Activated T-cell treated with anti-CD3 and anti-CD28 coated beads, Interleukin-2, amount 50 U/mL, for 1 hour (primary cell): ENCODE data around the gene WWOX.

Experiments
- DNase-seq: peaks from one replicate; pipeline ENCODE4 v3.0.0-alpha.2; 2020

The WWOX gene

DNA sequence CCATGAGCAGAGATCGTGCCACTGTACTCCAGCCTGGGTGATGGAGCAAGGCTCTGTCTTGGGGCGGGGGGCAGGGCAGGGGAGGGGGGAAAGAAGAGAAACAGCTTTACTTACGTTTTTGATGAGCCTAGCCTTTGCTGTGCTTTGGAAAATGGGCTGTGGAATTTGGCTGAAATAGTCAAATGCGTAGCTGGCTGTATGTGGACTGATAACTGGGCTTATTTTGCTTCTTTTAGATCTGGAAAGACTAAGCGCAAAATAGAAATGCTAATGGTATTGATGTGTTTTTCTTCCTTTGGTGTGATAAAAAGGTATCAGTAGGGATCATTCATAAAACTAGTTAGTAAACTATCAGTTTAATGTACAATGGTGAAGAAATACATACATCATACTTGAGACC lies 346.4 kb downstream of the WWOX start:
- no peak for DNase-seq

DNA sequence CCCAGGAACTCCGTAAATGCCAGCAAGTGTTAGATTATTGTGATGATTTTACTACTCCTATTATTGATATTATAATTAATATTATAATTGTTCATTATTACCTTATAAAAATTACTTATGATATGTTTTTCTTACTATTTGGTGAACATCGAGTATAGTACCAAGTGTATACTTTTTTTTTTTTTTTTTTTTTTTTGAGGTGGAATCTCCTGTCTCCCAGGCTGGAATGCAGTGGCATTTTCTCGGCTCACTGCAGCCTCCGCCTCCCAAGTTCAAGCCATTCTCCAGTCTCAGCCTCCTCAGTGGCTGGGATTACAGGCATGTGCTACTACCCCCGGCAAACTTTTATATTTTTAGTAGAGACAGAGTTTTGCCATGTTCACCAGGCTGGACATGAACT lies 347.0 kb downstream of the WWOX start:
- no peak for DNase-seq

DNA sequence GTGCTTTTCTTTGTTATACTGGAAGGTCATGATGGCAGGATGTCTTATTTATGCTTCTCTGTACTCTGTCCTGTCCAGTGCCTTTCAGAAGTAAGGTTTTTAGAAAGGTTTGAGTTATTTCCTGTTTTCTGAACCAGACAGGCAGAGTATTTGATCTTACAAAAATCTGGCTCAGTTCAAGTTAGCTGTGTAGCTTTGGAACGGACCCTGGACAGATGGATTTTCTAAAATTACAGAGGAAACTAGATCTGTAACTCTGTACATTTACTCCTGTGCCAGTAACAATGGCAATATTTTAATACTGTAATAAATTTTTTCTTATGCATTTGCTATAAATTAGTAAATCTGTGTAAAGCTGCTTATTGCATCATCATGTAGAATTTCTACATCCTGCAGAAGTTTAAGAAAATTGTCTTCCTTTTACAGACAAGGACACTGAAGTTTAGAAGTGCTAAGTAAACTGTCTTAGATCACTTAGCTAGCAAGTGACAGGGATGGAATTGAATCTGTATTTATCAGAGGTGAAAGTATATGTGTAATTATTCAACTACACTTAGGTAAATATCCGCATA lies 347.6 kb downstream of the WWOX start:
- DNase-seq, result no peak

DNA sequence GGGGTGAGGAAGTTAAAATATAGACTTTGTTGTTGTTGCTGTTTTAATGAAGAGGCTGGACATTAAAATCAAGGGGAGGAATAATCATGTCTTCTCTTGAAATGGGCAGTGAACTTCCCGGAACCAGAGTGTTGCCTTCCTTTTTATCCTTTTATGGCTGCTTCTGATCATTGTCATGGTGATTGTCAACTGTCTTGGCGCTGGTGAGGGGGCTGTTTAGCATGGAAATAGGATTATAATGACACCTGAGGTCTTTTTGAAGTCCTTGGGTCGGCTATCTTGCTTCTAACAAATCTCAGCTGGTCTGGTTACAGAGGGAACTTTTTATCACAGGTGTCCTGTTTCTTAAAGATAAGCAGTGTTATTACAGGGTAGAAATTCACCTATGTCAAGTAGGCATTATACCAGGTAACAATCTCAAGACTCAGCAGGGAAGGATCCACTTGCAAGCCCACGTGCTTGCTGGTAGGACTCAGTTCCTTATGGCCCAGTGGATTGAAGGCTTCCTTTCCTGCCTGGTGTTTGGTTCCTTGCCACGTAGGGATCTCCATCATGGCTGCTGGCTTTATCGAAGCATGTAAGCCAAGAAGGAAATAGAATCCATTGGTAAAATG lies 349.3 kb downstream of the WWOX start:
- DNase-seq, result no peak

DNA sequence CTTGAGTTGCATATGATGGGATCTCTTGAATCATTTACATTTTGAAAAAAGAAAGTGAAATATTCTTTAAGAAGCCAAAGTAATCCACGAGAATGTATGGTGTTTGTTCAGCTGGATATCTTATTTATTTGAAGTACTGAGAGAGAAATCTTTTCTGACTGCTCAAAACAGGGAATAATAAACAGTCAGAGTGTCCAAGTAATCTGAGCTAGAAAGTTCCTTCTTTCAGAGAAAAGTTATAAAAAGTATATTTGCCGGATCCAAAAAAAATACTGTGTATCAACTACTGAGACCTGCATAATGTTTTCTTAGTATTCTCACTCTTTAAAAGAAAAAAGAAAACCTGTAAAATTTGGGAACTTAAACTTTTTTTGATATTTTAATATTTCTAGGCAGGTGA lies 350.8 kb downstream of the WWOX start:
- DNase-seq, result no peak

DNA sequence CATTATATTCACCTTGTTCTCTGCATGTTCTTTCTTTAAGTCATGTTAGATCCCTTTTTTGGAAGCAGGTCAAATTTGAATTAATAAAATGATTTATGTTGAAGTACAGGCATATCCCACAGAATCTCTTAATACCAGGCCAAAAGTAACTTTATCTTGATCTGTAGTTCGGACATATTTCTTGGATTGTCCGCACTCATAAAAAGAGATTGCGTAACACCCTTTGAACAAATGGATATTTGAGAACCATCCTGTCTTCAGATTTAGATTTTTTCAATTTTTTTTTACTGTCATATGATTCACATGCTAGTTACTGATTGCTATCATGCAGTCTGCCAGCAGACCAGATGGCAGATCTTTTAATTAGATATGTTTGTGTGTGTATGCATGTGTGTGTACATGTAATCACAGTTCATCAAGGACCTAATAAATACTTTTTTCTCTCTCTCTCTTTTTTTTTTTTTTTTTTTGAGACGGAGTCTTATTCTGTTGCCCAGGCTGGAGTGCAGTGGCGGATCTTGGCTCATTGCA lies 352.6 kb downstream of the WWOX start:
- no peak for DNase-seq

DNA sequence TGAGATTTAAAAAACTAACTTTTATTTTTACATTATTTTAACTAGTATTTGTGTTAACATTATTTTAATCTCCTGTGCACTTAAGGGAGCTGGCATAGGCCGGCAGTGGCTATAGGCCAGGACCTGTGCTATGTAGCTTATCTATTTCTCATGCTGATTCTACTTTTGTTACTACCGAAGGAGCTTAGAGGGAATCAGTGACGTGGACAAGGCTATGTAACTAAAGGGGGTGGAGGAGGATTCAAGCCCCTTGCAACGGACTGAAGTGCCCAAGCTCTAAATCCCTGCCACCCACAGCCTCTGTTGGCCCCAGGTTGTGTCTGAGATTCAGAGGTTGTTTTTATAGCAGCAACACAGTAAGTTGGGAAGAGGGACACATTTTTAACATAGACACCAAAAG lies 356.4 kb downstream of the WWOX start:
- no peak for DNase-seq

DNA sequence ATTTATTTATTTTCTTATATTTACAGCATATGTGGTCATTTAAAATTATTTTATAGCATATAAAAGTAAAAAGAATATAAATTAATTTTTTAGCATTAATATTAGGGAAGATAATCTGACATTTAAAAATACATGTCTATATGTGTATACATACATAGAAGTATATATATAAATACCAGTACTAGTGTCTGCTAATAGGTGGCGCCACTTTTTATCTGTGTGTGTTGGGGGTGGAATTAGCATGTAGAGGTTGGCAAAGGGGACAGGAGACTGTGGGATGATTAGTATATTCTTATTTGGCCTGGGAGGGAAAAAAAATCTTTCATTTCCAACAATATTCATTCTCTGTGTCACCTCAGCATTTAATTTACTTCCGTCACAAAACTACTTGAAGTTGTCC lies 359.1 kb downstream of the WWOX start:
- no peak for DNase-seq

DNA sequence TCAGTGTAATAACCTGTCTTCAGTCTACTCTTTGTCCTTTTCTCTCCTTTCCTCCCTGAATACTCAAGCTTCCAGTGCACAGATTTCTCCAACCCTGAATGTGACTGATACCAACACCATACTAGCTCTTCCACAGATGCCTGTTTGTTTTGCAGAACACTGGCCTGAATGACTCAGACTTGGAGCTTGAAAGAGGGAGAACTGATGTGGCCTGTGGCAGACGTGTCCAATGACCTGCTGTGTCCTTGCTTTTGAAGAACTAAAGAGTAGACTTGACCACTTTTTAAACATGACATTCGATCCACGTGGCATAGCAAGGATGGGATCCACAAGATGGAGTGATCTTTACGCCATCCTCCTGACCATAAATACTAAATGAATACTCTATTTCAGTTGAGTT lies 361.0 kb downstream of the WWOX start:
- DNase-seq, result no peak

DNA sequence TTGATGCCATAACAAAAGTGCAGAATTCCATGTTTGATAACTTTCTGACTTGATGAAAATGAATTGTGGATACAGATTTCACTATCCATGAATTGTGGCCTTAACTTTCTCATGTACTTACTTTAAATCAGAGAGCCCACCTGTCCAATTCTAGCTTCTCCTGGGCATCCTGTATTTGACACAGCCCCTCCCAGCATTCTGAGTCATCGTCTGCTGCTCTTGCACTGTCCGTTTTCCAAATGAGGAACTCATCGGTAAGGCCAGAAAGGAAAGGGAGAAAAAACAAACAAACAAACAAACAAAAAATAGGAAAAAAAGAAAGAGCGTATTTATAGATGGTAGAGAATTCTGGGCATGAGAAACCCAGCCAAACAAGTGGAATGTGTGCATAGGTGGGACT lies 361.6 kb downstream of the WWOX start:
- no peak for DNase-seq

DNA sequence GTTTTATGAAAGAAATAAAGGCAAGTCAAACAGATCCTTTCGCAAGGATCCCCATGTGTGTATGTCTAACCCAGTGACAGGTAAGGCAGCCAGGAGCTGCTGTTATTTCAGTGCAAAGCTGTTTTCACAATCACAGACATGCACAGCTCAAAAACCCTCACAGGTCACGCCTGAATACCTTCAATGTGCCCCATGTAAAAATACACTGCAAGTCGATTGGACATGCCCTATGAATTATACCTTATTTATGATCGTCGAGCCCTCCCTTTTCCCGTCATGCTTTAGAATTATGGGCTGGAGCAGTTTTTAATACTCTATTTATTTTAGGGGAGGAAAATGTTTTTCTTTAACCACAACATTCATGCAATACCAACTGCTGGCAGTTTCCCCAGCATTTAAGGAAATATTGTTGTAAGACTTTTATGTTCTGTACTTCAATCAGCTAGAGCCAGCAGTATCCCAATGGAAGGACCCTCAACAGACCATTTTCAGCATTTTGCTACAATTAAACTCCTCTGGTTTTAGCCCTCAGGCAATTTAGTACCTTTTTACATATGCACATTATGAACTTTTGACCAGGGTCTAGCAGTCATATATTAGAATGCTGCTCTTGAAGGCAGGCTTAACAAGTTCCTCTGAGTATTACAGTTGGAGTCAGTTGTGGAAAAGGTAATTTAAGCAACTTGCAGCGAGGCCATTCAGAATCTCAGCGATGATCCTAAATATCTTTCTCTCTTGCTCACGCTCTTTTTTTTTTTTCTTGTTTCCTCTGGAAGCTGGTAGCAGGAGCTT lies 362.2 kb downstream of the WWOX start:
- no peak for DNase-seq

DNA sequence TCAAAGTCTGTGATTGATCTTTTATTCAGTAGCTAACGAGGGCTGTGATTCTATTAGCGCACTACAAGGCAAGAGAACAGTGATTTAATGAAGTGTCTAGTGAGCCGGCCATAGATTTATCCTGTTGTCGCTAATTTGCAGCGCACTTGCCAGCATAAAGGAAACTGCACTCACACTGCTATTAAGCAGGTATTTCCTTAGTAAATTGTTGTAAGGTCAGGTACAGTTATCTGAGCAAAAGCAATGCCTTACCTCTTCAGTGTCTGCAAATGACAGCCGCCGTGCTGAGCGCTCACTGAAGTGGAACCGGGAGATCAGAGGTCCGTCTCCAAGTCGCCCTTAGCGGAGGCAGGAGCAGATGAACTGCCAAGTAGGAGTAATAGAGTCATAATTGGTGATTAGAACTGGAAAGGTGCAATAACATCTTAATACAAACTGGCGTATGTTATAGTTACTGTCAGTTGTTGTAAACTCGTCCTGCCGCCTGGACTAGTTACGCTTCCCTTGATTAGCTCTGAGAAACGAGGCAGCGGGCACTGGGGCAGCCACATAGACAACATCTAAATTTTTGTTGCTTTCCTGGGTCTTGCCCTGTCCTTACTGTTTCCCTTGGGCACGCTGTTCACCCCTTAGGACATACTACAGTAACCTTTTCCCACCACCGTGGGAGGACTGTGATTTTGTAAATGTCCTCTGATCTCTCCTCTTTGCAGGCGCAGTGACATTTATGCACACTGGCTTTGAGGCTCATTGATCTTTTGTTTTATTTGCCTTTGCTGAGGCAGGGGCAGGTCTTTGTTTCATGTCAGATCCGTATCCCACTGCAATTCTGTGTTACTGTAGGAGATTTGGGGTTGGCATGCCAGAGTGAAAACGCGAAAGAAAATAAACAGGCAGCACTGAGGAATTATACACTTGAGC lies 363.1 kb downstream of the WWOX start:
- DNase-seq, result no peak

DNA sequence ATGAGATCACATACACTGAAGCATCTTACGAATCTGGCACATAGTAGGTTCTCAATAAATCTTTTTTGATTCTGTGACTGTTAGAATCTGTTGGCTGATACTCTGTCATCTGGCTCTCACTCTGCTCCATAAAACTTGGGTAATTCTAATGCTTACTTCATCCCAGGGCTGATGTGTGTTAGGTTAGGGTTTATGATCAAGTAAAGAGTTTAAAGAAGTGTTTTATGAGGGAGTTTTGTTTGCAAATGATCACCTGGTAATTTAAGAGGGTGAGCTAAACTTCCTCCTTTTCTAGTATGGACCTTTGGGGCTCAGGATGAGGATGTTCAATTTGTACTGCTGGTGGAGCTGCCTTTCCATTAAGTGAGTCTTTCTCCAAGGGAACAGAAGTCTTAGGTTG lies 364.1 kb downstream of the WWOX start:
- no peak for DNase-seq

DNA sequence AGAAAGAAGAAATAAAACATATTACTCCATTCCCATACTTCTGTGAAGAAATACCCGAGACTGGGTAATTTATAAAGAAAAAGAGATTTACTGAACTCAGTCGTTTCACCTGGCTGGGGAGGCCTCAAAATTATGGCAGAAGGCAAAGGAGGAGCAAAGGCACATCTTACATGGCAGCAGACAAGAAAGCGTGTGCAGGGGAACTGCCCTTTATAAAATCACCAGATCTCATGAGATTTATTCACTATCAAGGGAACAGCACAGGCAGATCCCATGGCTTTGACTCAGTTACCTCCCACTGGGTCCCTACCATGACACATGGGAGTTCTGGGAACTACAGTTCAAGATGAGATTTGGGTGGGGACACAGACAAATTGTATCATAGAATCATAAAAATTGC lies 365.4 kb downstream of the WWOX start:
- DNase-seq, result no peak

DNA sequence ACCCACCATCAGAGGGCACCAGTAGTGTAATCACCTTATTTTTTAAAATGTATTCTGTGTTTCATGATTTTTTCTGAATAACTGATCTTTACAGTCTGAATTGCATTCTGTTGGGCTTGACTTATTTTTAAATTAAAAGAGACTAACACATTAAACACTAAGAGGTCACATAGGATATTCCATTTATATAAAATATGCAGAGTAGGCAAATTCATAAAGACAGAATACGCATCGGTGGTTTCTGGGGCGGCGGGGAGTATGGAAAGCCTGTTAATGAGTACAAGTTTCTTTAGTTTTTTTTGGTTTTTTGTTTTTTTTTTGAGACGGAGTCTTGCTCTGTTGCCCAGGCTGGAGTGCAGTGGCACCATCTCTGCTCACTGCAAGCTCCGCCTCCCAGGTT lies 366.3 kb downstream of the WWOX start:
- no peak for DNase-seq

DNA sequence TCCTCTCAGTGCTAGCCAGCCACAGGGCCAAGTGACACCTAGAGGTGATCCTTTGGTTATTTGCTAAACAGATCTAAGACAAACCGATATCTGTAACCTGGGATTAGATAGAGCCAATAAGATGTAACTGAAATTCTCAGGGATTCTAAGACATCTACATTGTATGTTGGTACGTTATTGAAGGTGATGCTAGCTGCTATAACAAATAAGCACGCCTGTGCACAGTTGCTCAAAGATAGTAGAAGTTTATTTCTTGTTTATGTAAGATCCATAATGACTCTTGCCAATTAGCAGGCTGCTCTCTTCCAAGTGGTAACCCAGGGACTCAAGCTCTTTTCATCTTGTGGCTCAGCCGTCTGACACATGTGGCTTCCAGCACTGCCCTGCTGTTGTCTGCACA lies 370.3 kb downstream of the WWOX start:
- no peak for DNase-seq

DNA sequence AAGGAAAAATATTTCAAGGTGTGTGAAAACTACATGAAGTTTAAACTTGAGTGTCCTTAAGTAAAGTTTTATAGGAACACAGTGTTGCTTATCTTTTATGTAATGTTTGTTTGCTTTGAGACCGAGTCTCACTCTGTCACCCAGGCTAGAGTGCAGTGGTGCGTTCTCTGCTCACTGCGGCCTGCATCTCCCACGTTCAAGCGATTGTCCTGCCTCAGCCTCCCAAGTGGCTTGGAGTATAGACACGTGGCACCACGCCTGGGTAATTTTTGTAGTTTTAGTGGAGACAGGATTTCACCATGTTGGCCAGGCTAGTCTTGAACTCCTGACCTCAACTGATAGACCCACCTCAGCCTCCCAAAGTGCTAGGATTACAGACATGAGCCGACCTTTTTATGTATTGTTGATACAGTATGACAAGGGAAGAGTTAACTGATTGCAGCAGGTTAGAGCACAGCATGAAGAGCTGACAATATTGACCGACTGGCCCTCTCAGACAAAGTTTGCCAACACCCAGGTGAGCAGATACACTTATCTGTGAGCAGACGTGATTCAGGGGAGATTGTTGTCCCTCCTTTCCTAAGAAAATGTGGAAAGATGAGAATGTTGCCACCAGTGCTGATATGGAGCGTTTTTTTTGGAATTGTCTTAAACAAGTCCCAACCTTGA lies 373.7 kb downstream of the WWOX start:
- DNase-seq, result no peak

DNA sequence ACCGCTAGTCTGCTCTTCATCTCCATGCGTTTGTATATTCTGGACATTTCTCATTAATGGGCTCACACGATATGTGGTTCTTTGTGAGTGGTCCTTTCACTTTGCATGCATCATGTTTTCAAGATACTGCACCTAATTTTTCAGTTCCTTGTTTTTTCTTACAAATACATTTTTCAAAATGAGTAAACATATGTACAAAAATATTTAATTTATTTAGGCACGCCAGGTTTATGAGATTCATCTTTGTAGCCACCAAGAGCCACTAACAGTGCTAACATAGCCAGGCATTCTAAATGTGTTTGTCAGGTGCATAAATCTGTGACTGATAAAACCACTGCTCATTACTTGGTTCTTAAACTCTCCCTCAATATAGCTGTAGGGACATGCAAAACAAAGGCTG lies 375.3 kb downstream of the WWOX start:
- DNase-seq, result no peak

DNA sequence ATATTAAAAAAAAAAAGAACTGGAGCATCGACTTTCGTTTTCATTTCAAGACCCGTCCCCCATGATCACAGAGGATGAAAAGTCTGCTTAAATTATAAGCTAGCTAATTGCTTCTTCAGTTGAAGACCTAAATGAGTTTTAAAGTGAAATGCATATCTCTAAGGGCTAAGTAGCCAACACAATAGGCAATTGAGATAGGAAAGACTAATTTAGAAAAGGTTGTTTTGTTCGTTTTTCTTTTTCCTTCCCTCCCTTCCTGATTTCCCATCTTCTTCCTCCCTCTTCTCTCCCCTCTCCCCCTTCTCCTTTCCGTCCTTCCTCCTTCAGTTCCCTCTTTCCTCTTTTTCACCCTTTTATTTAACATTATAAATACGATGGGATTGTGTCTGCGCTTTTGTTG lies 377.2 kb downstream of the WWOX start:
- no peak for DNase-seq

DNA sequence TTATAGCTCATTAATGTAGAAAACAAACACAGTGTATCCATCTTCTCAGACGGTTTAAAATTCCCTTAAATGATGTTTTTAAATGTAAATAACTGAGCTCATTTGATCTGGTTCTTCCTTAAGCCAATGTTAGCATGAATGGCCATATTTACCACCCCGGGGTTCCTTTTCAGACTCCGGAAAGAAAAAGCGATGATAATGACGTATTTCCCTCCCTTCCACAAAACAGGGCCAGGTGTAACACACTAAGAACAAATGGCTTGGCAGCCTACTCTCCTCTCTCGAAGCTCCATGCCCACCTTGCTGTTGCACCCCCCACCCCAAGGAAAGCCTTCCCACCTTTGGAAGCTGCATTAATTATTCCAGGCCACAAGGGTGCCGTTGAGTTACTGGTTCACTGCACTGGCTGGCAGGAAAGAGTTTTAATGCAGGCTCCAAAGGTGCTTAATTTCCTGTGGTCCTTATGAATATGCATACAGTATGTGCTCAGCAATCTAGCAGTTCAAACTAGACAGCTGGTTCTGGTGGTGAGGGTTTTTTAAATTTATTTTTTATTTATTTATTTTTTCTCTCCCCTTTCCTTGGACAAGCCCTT lies 378.9 kb downstream of the WWOX start:
- DNase-seq, result no peak

DNA sequence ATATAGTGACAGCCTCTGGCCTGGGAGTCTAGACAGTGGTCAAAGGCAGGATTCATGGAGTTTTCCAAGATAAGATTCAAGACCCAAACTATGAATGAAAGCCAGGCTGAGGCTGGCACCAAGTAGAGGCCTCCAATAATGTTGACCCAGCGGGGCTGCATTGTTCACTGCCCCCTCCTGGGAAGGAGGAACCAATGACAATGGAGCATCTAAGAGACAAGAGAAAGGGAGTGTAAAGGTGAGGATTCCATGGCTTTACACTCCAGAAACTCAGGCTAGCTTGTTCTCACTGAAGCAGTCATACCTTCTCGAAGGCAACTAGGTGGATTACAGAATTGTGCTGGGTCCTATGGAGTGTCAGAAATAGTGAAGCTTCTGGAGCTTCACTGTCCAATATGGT lies 380.3 kb downstream of the WWOX start:
- DNase-seq, result no peak

DNA sequence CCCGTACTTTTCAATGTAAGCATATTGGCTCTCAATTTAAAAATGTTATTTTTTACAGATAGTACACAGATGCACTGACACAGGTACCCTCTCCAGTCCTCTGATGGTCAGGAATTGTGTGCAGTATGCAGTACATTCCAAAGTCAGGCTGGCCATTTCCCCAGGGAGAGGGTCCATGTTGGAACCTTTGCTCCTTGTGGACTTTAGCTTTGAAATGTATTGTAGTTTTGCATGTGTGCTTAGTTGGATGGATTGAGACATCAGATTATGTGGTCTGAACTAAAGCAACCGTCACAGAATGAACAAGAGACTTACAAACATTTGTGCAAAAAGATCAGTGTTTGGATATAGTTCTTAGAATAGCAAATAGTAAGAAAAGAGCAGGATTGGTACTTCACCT lies 381.1 kb downstream of the WWOX start:
- DNase-seq, result no peak
